Measurements from ENCODE around the gene SLC38A1.
"Not testable (repeated sequence)": the region's sequence is repeated elsewhere in the genome, so short reads cannot be mapped to it uniquely, and the experiment has no call there.

Gene SLC38A1

DNA sequence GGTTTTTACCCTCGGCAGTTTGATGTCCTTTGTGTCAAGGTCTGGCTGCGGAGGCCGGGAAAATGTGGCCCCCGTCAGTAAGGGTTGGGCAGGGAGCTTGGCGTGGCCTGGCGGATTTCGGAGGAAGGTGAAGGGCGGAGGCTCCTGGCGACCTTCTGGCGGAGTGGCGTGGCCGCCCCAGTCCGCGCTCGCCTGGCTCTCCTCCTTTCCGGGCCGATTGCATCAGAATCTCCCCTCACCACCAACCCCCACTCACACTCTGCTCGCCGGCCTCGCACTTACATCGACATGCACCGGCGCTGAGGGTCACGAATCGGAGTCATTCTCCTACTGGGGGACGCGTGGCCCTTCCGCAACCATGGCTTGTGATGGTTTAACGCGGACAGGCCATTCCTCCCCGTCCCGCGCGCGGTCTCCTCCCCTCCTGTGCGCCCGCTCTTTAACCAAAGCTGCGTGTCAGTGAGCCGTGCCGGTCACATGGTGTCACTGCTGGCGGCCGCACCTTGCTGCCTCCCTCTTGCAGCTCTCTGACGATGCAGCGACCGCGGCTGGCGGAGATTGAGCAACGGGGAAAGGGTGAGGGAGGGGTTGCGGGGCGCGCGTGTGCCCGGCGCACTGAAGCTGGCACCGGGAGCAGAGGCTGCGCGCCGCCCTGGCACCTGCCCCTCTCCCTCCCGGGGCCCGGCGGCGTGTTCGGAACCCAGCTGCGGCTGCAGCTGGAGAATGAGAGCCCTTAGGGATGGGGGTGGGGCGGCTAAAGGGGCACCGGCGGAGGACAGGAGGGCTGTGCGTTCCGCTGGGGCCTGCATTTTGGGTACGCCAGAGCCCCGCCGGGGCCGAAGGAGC is at the start of gene SLC38A1:
TSS of gene SLC38A1 (minus strand) at position 461 of the 846 bp plus-strand sequence. CDS start 29,243 bp downstream, outside the sequence.
- DNase-seq, result peak; percentile 62 to 79

DNA sequence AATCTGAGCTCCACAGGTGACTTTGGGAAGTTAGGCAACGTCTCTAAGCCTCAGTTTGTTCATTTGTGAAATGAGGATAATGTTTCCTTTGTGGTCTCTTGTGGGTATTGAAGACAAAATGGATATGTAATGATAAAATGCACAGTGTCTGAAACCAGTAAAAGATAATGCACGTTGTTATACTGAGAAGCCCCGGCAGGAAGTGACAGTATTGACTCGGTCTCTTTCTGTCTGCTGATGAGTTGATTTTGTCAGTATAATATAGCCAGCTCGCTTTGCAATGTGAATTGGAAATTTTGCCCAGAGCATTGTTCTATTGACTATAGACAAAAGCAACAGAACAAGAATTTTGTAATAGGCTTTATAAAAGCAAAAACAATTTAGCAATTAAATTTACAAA is 49.2 kb upstream of the SLC38A1 start:
- no peak for DNase-seq

DNA sequence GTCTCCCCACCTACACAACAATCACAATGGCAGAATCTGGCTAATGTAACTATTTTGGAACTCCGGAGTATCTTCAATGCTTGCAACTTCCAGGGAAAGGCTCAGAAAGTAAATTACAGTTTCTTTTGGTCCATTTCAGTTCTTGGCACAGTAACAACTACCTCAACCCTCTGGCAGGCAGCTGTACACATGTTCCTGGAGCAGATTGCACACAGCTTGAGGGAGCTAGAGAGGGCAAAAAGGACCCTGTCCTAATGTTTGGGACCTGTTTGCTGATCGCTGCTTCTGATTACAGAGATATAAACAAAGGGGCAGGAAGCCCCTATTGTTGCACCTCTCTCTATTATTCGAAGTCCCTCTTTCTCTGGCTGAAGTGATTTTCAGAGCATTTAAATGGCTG is 35.2 kb upstream of the SLC38A1 start:
- no peak for DNase-seq

DNA sequence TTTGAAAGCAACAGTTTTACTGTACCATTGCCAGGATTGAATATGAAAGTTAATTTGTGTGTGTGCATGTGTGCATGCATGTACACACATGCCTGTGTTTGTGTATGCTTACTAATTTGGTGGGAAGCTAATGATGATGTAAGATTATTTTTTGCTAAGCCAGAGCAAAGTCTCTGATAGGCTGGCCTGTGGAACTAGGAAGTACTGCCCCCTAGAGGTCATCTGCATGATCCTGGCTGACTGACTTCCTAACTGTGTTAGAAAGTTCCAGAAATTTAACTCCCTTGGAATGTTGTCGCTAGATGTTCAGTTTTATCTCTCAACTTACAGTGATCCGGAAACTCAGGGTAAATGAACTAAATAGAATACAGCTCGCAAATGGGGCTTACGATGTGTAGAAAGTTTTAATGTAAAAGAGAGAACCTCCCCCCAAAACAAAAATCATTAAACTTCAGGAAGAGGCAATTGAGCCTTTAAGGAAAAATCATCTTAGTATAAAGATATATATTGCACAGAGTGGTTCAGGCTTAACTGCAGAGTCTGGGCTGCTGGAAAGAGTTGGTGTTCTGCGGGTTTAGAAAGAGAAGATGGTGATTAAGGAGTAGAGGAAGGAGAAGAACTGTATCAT is 34.3 kb upstream of the SLC38A1 start:
- DNase-seq, result peak in 1 of 2 experiments; percentile 34

DNA sequence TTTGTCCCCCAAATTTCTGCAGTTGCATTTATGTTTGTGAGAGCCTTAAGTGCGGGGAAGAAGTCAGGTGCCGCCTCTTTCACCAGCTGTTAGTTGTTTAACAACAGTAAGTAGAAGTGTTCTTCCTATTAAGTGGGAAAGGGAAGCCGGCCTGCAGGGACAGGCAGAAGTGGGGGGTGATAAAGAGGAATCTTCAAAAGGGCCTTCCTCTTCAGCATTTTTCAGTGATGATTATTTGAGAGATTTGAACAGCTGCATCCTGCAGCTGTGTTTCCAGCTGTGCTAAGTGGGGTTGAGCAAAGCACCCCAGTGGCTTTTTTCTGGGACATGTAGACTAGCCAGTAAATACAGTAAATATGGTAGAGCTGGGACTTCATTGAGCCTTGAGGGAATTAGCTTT is 32.1 kb upstream of the SLC38A1 start:
- DNase-seq, result peak; percentile 52 to 72

DNA sequence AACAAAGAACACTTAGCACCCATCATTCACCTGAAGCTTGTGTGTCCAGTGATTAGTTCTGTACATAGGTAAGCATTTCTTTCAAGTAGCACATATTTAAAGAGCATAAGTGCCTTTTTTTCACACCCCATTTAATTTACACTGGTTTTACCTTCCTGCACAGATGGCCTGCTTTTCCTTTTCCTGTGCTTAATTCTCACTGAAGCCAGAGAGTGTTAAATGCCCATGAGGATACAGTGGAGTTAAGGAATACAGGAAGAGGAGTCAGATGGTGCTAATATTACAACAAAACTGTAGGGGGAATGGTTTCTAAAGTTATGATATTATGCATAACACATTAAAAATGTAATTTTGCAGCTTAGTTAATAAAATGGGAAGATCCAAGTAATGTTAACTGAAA is 31.0 kb upstream of the SLC38A1 start:
- peak; percentile 63 to 81 for DNase-seq

DNA sequence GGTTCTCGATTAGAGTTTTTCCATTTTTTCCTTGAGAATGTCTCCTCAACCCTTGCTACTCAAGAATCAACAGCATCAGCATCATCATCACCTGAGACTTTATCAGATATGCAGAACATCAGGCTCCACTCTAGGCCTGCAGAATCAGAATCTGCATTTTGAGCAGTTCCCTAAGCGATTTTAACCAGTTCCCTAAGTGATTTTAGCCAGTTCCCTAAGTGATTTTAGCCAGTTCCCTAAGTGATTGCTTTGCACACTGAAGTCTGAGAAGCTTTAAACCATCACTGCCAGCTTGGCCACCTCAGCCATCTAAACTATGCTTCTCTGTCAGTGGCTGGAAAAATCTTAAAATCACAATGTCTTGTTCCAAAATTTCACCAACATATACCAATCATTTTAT is 29.4 kb upstream of the SLC38A1 start:
- DNase-seq, result no peak

DNA sequence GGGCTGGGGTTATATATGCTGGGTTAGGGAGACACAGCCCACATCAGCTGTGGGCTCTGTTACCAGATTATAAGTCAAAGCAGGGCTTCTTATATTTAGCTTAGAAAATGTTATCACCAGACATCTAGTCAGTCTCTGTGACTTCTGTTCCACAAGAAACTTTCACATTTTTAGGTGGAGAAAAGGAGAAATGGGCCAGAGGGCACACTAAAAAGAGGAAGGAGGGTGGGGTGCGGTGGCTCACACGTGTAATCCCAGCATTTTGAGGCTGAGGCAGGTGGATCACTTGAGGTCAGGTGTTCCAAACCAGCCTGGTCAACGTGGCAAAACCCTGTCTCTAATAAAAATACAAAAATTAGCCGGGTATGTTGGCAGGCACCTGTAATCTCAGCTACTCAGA is 28.0 kb upstream of the SLC38A1 start:
- no peak for DNase-seq

DNA sequence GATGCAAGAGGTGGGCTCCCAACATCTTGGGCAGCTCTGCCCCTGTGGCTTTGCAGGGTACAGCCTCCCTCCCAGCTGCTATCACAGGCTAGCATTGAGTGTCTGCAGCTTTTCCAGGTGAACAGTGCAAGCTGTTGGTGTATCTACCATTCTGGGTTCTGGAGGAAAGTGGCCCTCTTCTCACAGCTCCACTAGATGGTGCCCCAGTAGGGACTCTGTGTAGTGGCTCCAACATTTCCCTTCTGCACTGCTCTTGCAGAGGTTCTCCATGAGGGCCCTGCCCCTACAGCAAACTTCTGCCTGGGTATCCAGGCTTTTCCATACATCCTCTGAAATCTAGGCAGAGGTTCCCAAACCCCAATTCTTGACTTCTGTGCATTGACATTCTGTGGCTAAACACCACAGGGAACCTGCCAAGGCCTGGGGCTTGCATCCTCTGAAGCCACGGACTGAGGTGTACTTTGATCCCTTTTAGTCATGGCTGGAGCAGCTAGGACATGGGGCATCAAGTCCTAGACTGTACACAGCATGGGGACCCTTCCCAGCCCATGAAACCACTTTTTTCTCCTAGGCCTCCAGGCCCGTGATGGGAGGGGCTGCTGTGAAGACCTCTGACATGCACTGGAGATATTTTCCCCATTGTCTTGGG is 24.0 kb upstream of the SLC38A1 start:
- DNase-seq, result no peak

DNA sequence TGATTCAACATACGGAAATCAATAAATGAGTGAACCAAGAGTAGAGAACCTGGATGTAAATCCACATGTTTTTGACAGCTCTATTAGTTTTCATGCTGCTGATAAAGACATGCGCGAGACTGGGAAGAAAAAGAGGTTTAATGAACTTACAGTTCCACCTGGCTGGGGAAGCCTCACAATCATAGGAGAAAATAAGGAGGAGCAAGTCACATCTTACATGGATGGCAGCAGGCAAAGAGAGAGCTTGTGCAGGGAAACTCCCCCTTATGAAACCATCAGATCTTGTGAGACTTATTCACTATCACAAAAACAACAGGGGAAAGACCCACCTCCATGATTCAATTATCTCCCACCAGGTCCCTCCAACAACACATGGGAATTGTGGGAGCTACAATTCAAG is 23.1 kb upstream of the SLC38A1 start:
- DNase-seq, result not testable (repeated sequence)

DNA sequence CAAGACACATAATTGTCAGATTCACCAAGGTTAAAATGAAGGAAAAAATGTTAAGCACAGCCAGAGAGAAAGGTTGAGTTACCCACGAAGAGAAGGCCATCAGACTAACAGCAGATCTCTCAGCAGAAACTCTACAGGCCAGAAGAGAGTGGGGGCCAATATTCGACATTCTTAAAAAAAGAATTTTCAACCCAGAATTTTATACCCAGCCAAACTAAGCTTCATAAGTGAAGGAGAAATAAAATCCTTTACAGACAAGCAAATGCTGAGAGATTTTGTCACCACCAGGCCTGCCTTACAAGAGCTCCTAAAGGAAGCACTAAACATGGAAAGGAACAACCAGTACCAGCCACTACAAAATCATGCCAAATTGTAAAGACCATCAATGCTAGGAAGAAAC is 16.3 kb upstream of the SLC38A1 start:
- DNase-seq, result not testable (repeated sequence)

DNA sequence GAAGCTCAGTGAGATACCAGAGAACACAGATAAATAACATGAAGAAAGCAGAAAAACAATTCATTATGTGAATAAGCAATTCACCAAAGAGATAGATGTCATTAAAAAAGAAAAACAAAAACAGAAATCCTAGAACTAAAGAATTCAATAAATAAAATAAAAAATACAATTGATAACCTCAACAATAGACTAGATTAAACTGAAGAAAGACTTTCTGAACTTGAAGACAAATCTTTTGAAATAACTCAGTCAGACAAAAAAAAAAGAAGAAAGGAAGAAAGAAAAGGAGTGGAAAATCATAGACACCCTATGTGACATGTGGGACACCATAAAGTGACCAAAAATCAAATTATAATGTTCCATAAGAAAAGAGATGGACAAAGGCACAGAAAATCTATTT is 14.0 kb upstream of the SLC38A1 start:
- no peak for DNase-seq

DNA sequence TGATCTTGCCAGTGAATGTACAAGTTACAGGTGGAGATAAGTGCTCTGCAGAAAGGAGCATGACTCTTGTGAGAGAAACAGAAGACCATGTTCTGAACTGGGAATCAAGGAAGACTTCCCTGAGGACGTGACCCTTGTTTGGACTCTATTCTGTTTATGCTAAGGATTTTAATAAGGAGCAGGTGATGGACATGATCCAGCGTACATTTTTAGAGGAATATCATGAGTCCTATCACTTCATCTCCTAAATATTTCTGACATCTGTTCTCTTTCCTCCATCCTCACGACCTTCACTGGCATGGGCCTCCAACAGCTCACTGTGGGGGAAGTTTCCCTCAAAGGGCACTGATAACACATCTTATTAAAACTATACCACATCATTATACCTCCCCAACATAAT is 7.9 kb upstream of the SLC38A1 start:
- DNase-seq, result no peak

DNA sequence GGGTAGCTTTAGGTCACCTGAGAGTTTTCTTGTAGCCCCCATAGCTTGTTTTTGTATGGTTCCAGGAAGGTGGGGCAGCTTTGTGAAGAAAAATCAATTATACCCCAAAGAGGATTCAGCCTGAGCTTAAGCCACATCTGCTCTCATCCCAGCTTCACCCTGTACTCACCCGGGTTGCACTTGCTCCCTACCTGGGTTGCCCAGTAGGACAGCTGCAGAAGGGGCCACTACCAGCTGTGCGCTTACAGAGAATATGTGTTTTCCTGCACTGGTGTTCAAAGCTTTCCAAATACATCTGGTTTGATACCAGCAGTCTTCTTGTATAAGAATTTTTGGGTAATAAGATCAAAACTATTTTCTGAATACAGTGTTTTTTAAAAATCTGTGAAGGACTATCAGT is 3.0 kb upstream of the SLC38A1 start:
- DNase-seq, result peak; percentile 17 to 85

DNA sequence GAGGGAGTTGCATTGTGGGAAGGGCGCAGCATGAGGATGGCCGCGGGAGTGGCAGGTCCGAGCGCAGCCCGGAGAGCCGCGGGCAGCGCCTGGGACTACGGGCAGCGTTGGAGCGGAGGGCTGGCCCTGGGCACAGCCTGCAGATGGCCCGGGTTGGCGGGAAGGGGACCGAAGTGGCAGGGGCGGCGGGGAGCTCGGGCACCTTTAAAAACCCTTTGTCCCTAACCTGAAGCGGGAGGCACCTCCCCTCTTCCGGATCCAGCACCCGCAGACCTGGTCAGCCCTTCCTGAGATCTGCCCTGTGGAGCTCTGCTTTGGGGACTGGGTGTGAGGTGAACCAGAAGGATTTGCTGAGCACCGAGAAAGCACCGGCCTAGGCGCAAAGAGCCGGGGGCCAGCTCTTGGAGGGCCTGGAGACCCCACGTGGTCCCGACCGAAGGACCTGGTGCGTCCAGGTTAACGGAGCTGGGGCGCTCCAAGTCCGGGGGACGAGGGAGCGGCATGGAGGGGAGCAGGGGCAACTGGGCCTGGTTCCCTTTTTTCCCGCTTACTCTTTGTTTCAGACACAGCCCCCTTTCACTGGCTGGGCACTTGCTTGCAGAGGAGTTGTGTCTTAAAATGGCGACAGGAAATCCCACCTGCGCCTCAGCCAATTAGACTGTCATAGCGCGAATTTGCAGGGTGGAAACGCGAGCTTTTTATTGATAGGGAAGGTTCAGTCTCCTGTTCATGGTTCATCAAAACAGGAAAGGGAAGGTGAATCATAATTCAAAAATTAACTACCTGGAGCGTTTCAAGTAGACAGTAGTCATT is 792 bp upstream of the SLC38A1 start:
- DNase-seq, result no peak

DNA sequence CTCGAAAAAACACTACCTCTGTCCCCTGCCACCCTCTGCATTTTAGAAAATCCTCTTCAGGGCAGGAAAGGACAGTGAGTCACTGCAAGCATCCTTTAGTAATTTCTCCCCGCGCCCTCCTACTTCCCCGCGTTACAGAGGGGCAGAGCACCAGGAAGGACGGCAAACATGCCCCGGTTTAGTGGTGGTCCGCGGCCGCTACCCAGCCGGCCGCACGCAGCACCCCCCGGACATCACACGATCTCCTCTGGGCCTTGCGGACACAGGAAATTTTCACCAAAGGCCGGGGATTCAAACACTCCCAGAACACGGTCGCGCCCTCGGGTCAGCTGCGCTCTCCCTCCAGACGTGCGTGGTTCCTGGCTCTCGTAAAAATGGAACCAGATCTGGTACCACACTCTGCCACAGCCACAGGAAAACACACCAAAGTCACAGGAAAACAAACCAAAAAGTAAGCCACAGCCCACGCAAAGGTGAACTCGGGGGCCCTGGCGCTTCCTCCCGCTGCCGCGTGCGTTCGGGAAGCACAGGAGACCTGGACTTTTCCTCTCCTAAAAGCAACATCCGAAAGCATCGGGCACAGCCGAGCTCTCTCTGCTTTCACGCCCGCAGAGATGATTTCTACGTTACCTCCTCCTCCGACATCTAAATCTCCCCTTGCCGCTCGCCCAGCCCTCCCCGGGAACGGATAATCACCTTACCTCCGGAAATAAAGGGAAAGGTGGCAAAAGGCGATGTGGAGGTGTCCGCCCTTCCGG is 839 bp downstream of the SLC38A1 start:
- peak in 1 of 2 experiments; percentile 12 for DNase-seq

DNA sequence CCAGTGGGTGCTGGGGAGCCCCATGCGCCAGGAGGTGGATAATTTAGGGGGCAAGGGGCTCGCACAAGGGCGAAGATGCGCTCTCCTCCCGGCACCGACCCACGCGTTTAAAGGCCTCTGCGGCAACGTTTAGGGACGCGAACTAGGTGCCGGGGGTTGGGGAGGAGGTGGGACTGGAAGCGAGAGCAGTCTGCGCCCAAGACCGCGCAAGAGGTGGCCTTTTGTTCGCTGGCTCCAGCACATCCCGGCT is 1.3 kb downstream of the SLC38A1 start:
- DNase-seq, result peak in 1 of 2 experiments; percentile 37

DNA sequence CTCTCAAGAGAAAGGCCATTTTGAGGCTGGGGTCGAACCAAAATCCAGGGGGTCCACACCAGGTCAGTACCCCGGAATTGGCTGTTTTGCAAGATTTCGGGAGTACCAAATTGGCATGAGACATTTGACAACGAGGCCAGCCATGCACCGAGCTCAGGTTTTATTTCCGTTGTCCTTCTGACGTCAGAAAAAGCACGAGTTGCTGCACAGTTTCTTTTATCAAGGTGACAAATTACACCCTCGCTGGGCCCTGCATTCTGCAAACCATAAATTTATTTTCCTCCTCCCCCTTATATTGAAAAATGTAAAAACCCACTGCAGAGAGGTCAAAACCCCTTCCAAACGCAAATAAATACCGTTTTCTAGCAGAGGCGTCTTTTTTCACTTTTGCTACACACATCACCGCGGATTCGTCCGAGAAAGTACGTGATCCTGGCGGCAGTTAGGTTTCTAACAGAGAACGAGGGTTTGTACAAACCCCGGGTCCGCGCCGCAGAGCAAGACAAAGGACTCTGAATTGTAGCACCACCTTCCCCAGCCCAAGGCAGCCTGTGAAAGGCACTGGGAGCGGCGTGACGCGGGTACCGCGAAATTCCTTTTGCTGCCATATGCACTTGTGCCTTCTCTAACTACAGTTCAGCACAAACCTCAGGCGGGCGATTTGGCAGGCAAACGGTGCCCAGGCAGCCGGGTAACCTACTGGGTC is 1.8 kb downstream of the SLC38A1 start:
- peak; percentile 16 to 49 for DNase-seq

DNA sequence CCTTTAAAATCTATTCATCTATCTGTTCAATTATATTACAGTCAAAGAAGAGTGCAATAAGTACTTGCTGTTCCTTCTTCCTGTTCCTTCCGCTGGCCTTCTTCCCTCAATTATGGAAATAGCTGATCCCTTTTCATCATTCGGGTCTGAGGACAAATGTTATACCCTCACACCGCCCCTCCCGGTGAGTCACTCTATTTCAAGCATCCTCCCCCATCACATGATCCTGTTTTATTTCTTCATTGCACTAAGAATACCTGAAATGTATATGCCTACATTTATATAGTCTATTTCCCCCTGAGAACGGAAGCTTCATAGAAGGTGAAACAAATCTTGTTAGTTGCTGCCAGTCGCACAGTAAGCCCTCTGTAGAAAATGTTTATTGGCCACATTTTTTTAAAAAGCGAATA is 2.5 kb downstream of the SLC38A1 start:
- DNase-seq, result peak; percentile 44 to 64

DNA sequence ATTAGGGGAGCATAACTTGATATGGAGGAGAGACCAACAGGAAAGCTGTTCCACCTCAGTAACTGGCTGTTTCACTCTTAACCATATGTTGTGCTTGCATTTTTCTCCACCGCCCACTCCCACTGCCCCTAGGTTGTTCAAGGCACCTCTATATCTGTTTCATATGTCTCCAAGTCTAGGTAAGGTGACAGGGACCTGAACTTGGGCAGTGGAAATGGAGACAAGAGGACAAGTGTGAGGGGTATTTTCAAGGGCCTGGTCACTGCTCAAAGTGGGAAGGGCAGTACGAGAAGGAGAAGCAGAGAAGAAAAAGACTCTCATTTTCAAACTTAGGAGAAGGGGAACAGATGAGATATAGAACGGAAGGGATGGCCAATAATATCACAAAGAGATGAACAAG is 3.1 kb downstream of the SLC38A1 start:
- DNase-seq, result peak in 1 of 2 experiments; percentile 19

DNA sequence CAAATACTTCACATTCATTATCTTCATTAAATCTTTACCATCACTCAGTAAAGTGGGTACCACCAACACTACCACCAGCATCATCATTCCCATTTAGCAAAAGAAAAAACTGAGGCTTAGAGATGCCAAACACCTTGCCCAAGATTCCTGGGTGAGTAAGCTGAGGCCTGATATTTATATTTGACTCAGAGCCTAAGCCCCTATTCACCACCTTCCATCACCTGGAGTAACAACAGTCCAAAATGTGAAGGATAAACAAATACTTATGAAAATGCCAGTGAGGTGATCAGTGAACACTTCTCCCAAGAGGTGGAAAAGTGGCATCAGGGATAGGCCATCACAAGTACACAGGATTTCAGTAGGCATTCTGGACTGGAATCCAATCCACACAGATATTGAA is 3.7 kb downstream of the SLC38A1 start:
- no peak for DNase-seq

DNA sequence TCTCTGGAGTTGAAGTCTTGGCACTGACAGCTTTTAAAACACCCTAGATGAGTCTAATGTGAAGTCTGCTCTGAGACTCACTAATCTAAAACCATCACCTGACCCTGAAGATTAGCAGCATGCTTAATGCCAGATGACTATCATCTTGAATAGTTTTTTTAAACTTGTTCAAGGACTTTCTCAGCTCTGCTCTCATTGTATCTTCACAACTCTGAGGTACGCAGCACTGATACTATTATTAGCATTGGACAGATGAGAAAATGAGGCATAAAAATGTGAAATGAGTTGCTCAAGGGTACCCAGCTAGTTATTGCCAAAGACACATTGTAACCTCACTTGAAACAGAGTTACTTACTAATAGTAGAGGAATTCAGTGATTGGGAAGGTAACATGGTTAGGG is 4.8 kb downstream of the SLC38A1 start:
- peak; percentile 31 to 56 for DNase-seq

Measured in NCI-H524 (cell line).